Right lobe of liver (tissue), 6 donors: ENCODE results near the gene STC2. TPM values are rescaled to one million over a fixed set of nuclear protein-coding genes. Genes with fewer than 3 reads are reported as not detected.

Experiments
- ATAC-seq, 4 donors: fragments of 200-7000 bp; cut with Tn5 transposase; one replicate each; pipeline ENCODE4 v1.9.1; 2020; ENCODE audit warnings: mild to moderate bottlenecking in 4 of 4, moderate library complexity in 4 of 4
- DNase-seq, 3 donors: peaks; one replicate each; pipeline ENCODE4 v3.0.0-alpha.2; 2020
- H3K27ac ChIP-seq, 3 donors: fragments of 200-600 bp; one replicate each; pipeline ENCODE4 v1.8.0; 2022
- H3K27me3 ChIP-seq, 2 donors: fragments of 200-600 bp; one replicate each; pipeline ENCODE4 v1.8.0; 2022
- H3K36me3 ChIP-seq, 4 donors: fragments of 200-600 bp; sonication (generic) in 1 of 4; one replicate each; pipeline versions ENCODE4 v1.5.1 to v1.8.0; 2017 to 2022; ENCODE audit warnings: control low read depth in 1 of 4
- H3K4me1 ChIP-seq, 4 donors: fragments of 200-600 bp; sonication (generic) in 1 of 4; one replicate each; pipeline versions ENCODE4 v1.5.1 to v1.8.0; 2017 to 2022; ENCODE audit warnings: control low read depth in 1 of 4
- H3K4me3 ChIP-seq, 3 donors: fragments of 200-600 bp; one replicate each; pipeline ENCODE4 v1.8.0; 2022
- H3K9me3 ChIP-seq, 4 donors: fragments of 200-600 bp; sonication (generic) in 1 of 4; one replicate each; pipeline versions ENCODE4 v1.5.1 to v1.8.0; 2017 to 2022; ENCODE audit warnings: control low read depth in 1 of 4
- POLR2A ChIP-seq: fragments of 450-650 bp; IDR thresholded peaks from one replicate; pipeline ENCODE4 v1.6.1; 2017; ENCODE audit warnings: antibody characterized with exemption, mild to moderate bottlenecking
- WGBS: methylation state at CpG from one replicate; pipeline ENCODE4 v1.1.6; 2018; ENCODE audit warnings: low coverage, low lambda C conversion rate; ENCODE audit not compliant: insufficient coverage; ENCODE audit errors: missing lambda C conversion rate; 5-methylcytosine and 5-hydroxymethylcytosine counted together
- intact Hi-C, 2 donors: fragments of 100-400 bp; cut with DNase I; formaldehyde crosslinking; loops; one replicate each; pipeline versions ENCODE4 v1.11.2 to v1.14.1; 2022
- total RNA-seq, 6 experiments: library from RNA; depleted of rRNA in 2 of 6; stranded (reverse); fragments of >200 nt in 2 of 6; fragmentation: NEBNext Ultra II Directional in 3 of 6; extraction: Animal tissue kit (Norgen Biotek cat#: 25700) in 3 of 6; gene quantifications; one replicate each; pipeline versions ENCODE4 v1.1.0 to v1.2.4, GENCODE V29; 2016 to 2023
- TF ChIP-seq, protein P1 (sequence below), 4 donors: fragments of 200-600 bp in 3 of 4; fragments of 450-650 bp in 1 of 4; IDR thresholded peaks; one replicate each; pipeline versions ENCODE4 v1.5.1 to v1.8.0; 2016 to 2022; ENCODE audit warnings: antibody characterized with exemption in 4 of 4, mild to moderate bottlenecking in 2 of 4
- donor health status: DM: no; HTN: yes; CAD: no.
- donor health status: DM: no; HTN: no; CAD: no.
- donor health status: DM: no; HTN: no; CAD: no.
- donor health status: DM: no; HTN: yes; CAD: no.
- donor health status: DM: no; HTN: yes; CAD: no.

STC2 gene
- total RNA-seq, 6 experiments from 2014 or later: 0.20 to 18.8 (median 3.4) TPM; not detected in 2

GRCh38 chr5:173323106-173323798 is 5.0 kb downstream of the STC2 start:
- H3K4me1 ChIP-seq: peaks cover 0 to 16% (median 9%) of the 10 kb centered on the region in 4 donors
- no peak overlapping the region for H3K27ac ChIP-seq
- intact Hi-C loops: no loop called here
- H3K4me3 ChIP-seq: no peak overlapping the region
- H3K36me3 ChIP-seq: no peaks in the 10 kb centered on the region
- ATAC-seq (no peak), DNase-seq (no peak)
- no peaks in the 10 kb centered on the region for H3K9me3 ChIP-seq
- H3K27me3 ChIP-seq: peaks cover 0 to 17% of the 10 kb centered on the region in 2 donors
- TF ChIP-seq, protein P1, sequence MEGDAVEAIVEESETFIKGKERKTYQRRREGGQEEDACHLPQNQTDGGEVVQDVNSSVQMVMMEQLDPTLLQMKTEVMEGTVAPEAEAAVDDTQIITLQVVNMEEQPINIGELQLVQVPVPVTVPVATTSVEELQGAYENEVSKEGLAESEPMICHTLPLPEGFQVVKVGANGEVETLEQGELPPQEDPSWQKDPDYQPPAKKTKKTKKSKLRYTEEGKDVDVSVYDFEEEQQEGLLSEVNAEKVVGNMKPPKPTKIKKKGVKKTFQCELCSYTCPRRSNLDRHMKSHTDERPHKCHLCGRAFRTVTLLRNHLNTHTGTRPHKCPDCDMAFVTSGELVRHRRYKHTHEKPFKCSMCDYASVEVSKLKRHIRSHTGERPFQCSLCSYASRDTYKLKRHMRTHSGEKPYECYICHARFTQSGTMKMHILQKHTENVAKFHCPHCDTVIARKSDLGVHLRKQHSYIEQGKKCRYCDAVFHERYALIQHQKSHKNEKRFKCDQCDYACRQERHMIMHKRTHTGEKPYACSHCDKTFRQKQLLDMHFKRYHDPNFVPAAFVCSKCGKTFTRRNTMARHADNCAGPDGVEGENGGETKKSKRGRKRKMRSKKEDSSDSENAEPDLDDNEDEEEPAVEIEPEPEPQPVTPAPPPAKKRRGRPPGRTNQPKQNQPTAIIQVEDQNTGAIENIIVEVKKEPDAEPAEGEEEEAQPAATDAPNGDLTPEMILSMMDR (IDR thresholded peaks at IDR 0.05): no peak
- TF ChIP-seq POLR2A: no peak
- WGBS: 100% methylated on average over 2 of the region's 25 CpGs

DNA sequence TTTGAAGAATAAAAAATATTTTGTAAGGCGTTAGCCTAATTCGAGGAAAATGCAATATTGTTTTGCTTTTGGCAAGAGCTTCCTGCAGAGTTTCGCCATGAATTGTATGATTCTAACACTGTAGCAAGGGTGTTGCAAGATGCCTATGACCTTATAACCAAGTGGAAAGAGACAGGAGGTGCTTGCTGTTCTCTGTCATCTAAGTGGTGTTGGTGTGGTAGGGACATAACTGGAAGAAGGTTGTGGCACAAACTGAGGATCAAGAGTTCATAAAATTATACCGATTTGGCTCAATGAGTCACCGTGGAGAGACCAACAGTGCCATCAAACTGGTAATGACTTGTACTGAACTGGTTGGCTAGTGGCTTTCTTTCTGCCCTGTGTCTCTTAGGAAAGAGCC is 6.3 kb downstream of the STC2 start:
- ATAC-seq (peak in 1 of 4 donors; percentile 33), DNase-seq (no peak)
- Histone ChIP-seq H3K4me3 (no peak overlapping the region), H3K9me3 (no peaks in the 10 kb centered on the region), H3K27me3 (peaks cover 0 to 6% of the 10 kb centered on the region in 2 donors), H3K27ac (no peak overlapping the region), H3K36me3 (no peaks in the 10 kb centered on the region), H3K4me1 (peaks cover 0 to 16% (median 3%) of the 10 kb centered on the region in 4 donors)
- WGBS: 32% methylated on average over 3 of the region's 5 CpGs
- intact Hi-C loops: no loop called here
- no peak for TF ChIP-seq POLR2A
- TF ChIP-seq, protein P1 (IDR thresholded peaks at IDR 0.05): no peak

- DNase-seq (peak; percentile 81 to 89 (median 85)), ATAC-seq (peak; percentile 81 to 95 (median 92))
- Histone ChIP-seq H3K4me1 (peaks cover 0 to 16% (median 3%) of the 10 kb centered on the region in 4 donors), H3K27me3 (no peaks in the 10 kb centered on the region), H3K9me3 (no peaks in the 10 kb centered on the region), H3K4me3 (no peak overlapping the region), H3K36me3 (no peaks in the 10 kb centered on the region), H3K27ac (no peak overlapping the region)
- TF ChIP-seq, protein P1 (IDR thresholded peaks at IDR 0.05): no peak
- TF ChIP-seq POLR2A: no peak
- 21% methylated on average over 10 of the region's 10 CpGs for WGBS
- intact Hi-C loops: no loop called here
Measured at GRCh38 chr5:173320259-173320658, 8.0 kb downstream of the STC2 start.

DNA sequence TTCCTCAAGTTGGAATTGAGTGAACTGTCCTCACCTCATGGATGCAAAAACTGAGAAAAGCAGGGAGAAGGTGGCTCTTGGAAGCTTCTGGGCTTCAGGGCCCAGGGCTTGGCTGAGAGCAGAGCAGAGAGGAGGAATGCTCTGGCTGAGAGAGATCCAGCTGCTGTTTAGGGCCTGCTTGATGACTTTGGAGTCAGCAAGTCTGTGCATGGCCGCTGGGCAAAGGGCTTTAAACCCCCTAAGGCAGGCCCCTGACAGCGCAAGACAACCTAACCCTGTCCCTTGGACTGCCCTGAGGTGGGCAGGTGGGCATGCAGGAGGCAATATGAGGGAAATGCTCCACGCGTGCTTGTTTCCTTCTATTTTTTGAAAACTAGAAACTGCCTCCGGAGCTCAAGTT is 8.6 kb downstream of the STC2 start:
- Histone ChIP-seq H3K9me3 (no peaks in the 10 kb centered on the region), H3K4me1 (peaks cover 0 to 16% (median 3%) of the 10 kb centered on the region in 4 donors), H3K4me3 (no peak overlapping the region), H3K27ac (no peak overlapping the region), H3K27me3 (no peaks in the 10 kb centered on the region), H3K36me3 (no peaks in the 10 kb centered on the region)
- intact Hi-C loops: no loop called here
- no CpG with 5 or more reads among the region's 5 CpGs for WGBS
- TF ChIP-seq POLR2A: no peak
- DNase-seq (no peak), ATAC-seq (peak in 1 of 4 donors; percentile 3)

DNA sequence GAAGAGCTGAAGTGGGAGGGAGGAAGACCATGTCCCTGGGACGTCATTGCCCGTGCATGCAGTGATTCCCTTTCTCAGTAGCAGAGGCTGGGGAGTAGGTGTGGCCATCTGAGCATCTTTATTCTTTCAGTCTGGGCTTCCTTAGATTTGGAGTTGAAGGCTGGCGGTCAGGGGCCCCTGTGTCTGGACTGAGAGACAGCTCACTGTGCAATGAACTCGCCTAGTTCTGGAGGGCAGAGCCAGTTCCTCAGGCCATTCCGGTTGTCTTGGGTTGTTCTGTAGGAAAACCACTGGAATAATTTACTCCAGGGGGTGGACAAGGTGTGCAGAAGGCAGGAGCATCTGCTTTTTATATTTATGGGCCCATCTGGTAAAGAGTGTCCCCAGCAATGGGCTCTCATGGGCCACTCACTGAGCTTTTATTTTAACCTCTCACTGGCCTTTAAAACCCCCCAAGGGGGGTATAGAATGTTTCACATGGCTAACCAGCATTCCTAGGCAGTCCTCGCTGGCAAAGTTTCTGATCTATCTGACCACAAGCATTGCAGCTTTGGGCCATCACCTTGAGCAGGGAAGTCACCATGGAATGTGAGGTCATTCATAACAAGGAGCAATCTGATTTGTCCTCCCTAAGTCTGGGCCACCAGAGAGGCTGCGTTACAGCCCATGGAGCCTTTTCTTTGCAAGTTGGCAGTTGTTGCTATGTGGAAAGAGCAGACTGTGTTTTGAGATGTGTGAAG is 9.2 kb downstream of the STC2 start:
- Histone ChIP-seq H3K27me3 (no peaks in the 10 kb centered on the region), H3K36me3 (no peaks in the 10 kb centered on the region), H3K4me1 (peaks cover 0 to 16% (median 3%) of the 10 kb centered on the region in 4 donors), H3K9me3 (no peaks in the 10 kb centered on the region), H3K27ac (no peak overlapping the region), H3K4me3 (no peak overlapping the region)
- DNase-seq (no peak), ATAC-seq (no peak)
- WGBS: 84% methylated on average over 5 of the region's 7 CpGs
- TF ChIP-seq, protein P1 (IDR thresholded peaks at IDR 0.05): no peak
- TF ChIP-seq POLR2A: no peak
- intact Hi-C loops: no loop called here
